ENCODE data around the gene AURKA.
A peak's percentile ranks its signal among the peaks of the same experiment; 100 is the strongest.
"Not testable (repeated sequence)": the region's sequence is repeated elsewhere in the genome, so short reads cannot be mapped to it uniquely, and the experiment has no call there.

AURKA gene

GRCh38 chr20:56359212-56360132, 32.5 kb downstream of the AURKA start:
- no peak for DNase-seq (ENCODE audit: low read depth)

- peak; percentile 69 for DNase-seq (ENCODE audit: low read depth)
These were observed 33.3 kb downstream of the AURKA start, which contains the start of gene FAM210B for GRCh38 chr20:56358600-56359211. TSS of gene FAM210B (plus strand) at chr20:56358974. CDS start at chr20:56359006, 32 bp downstream.

GRCh38 chr20:56358070-56358469, 33.9 kb downstream of the AURKA start:
- no peak for DNase-seq (ENCODE audit: low read depth)

- DNase-seq (ENCODE audit: low read depth): no peak
These were observed 38.7 kb downstream of the AURKA start for GRCh38 chr20:56353356-56353755.

- DNase-seq (ENCODE audit: low read depth): no peak
These were observed 39.5 kb downstream of the AURKA start for GRCh38 chr20:56352345-56353055.

- DNase-seq (ENCODE audit: low read depth): no peak
These were observed 41.2 kb downstream of the AURKA start for GRCh38 chr20:56350842-56351241.

- no peak for DNase-seq (ENCODE audit: low read depth)
These were observed 43.3 kb downstream of the AURKA start for GRCh38 chr20:56348746-56349145.

- no peak for DNase-seq (ENCODE audit: low read depth)
These were observed 43.7 kb downstream of the AURKA start for GRCh38 chr20:56348305-56348693.

- DNase-seq (ENCODE audit: low read depth): no peak
These were observed 44.2 kb downstream of the AURKA start for GRCh38 chr20:56347628-56348304.

- DNase-seq (ENCODE audit: low read depth): no peak
These were observed 46.1 kb downstream of the AURKA start for GRCh38 chr20:56345911-56346310.

- DNase-seq (ENCODE audit: low read depth): no peak
These were observed 48.1 kb downstream of the AURKA start for GRCh38 chr20:56343861-56344381.

- no peak for DNase-seq (ENCODE audit: low read depth)
These were observed 49.2 kb downstream of the AURKA start for GRCh38 chr20:56342783-56343182.

GRCh38 chr20:56336709-56337108, 55.3 kb downstream of the AURKA start:
- DNase-seq (ENCODE audit: low read depth): not testable (repeated sequence)

GRCh38 chr20:56328861-56329260, 63.2 kb downstream of the AURKA start:
- no peak for DNase-seq (ENCODE audit: low read depth)

GRCh38 chr20:56324806-56325205, 67.2 kb downstream of the AURKA start:
- DNase-seq (ENCODE audit: low read depth): no peak

GRCh38 chr20:56323656-56324055, 68.4 kb downstream of the AURKA start:
- no peak for DNase-seq (ENCODE audit: low read depth)

- no peak for DNase-seq (ENCODE audit: low read depth)
These were observed 68.8 kb downstream of the AURKA start for GRCh38 chr20:56323206-56323605.

GRCh38 chr20:56322681-56323080, 69.3 kb downstream of the AURKA start:
- DNase-seq (ENCODE audit: low read depth): no peak

All from T follicular helper cell (primary cell).